Transverse colon (tissue), 4 donors: ENCODE data around the gene CREB5.

Experiments used
- EP300 ChIP-seq: sonication (generic); formaldehyde crosslinking; IDR thresholded peaks from one replicate; pipeline ENCODE4 v1.6.1; 2017; ENCODE audit warnings: antibody characterized with exemption, low read depth
- POLR2A ChIP-seq: fragments of 450-650 bp; IDR thresholded peaks from one replicate; pipeline ENCODE4 v1.6.1; 2016; ENCODE audit warnings: antibody characterized with exemption, mild to moderate bottlenecking, moderate library complexity
- POLR2AphosphoS5 ChIP-seq, 3 donors: sonication (generic); formaldehyde crosslinking; IDR thresholded peaks; one replicate each; pipeline ENCODE4 v1.6.1; 2016; ENCODE audit warnings: antibody characterized with exemption in 3 of 3
- TF ChIP-seq, protein P1 (sequence below), 5 experiments: fragments of 200-600 bp in 3 of 5; fragments of 450-650 bp in 2 of 5; sonication (generic) in 3 of 5; IDR thresholded peaks; 1 replicate in 2 of 5; 2 replicates in 3 of 5; pipeline ENCODE4 v1.5.1; 2016 to 2017; ENCODE audit warnings: antibody characterized with exemption in 5 of 5, inconsistent platforms in 3 of 5, mild to moderate bottlenecking in 2 of 5, moderate library complexity in 1 of 5

GRCh38 chr7:28542410-28542809 lies 130.1 kb downstream of the CREB5 start:
- TF ChIP-seq, protein P1, sequence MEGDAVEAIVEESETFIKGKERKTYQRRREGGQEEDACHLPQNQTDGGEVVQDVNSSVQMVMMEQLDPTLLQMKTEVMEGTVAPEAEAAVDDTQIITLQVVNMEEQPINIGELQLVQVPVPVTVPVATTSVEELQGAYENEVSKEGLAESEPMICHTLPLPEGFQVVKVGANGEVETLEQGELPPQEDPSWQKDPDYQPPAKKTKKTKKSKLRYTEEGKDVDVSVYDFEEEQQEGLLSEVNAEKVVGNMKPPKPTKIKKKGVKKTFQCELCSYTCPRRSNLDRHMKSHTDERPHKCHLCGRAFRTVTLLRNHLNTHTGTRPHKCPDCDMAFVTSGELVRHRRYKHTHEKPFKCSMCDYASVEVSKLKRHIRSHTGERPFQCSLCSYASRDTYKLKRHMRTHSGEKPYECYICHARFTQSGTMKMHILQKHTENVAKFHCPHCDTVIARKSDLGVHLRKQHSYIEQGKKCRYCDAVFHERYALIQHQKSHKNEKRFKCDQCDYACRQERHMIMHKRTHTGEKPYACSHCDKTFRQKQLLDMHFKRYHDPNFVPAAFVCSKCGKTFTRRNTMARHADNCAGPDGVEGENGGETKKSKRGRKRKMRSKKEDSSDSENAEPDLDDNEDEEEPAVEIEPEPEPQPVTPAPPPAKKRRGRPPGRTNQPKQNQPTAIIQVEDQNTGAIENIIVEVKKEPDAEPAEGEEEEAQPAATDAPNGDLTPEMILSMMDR (IDR thresholded peaks at IDR 0.05): no peak
- TF ChIP-seq POLR2A (no peak), POLR2AphosphoS5 (IDR thresholded peaks at IDR 0.05) (no peak), EP300 (no peak)
